Adrenal gland (tissue), 12 donors: Measurements from ENCODE around the gene MAGI2. TPM values are rescaled to one million over a fixed set of nuclear protein-coding genes. Genes with fewer than 3 reads are reported as not detected.

Experiments used
- DNase-seq, 7 donors: peaks; one replicate each; pipeline ENCODE4 v3.0.0-alpha.2; 2019 to 2020
- H3K27ac ChIP-seq, 5 donors: fragments of 200-600 bp; sonication (generic) in 4 of 5; 1 replicate in 3 of 5; 2 replicates in 2 of 5; pipeline versions ENCODE4 v1.5.1 to v1.8.0; 2016 to 2020; ENCODE audit warnings: mild to moderate bottlenecking in 1 of 5
- H3K27me3 ChIP-seq: fragments of 200-600 bp; 2 replicates; pipeline ENCODE4 v1.8.0; 2021
- H3K36me3 ChIP-seq, 2 donors: fragments of 200-600 bp; replicated peaks in 1 of 2; 1 replicate in 1 of 2; 2 replicates in 1 of 2; pipeline versions ENCODE4 v1.5.1 to v1.8.0; 2018 to 2022
- H3K4me1 ChIP-seq, 2 donors: fragments of 200-600 bp; replicated peaks in 1 of 2; 1 replicate in 1 of 2; 2 replicates in 1 of 2; pipeline versions ENCODE4 v1.5.1 to v1.8.0; 2018 to 2021
- H3K4me3 ChIP-seq, 4 donors: fragments of 200-600 bp; sonication (generic) in 3 of 4; one replicate each; pipeline ENCODE4 v1.5.1; 2016 to 2018
- H3K9me3 ChIP-seq, 3 donors: fragments of 200-600 bp; sonication (generic) in 1 of 3; replicated peaks in 1 of 3; 1 replicate in 2 of 3; 2 replicates in 1 of 3; pipeline versions ENCODE4 v1.5.1 to v1.8.0; 2016 to 2021
- CTCF ChIP-seq, 6 experiments: fragments of 450-650 bp in 4 of 6; fragments of 200-600 bp in 2 of 6; sonication (generic) in 1 of 6; IDR thresholded peaks; 1 replicate in 5 of 6; 2 replicates in 1 of 6; pipeline versions ENCODE4 v1.5.1 to v1.8.0; 2016 to 2021; ENCODE audit warnings: antibody characterized with exemption in 6 of 6, mild to moderate bottlenecking in 2 of 6, moderate library complexity in 1 of 6
- POLR2A ChIP-seq, 2 donors: fragments of 450-650 bp; IDR thresholded peaks; one replicate each; pipeline ENCODE4 v1.6.1; 2017; ENCODE audit warnings: antibody characterized with exemption in 2 of 2, mild to moderate bottlenecking in 2 of 2, moderate library complexity in 1 of 2
- WGBS, 4 donors: extraction: QIAGEN DNeasy Blood & Tissue Kit in 2 of 4; methylation state at CpG; one replicate each; pipeline versions ENCODE4 v1.1.5 to v1.1.7; 2013 to 2017; 5-methylcytosine and 5-hydroxymethylcytosine counted together
- intact Hi-C, 2 donors: fragments of 100-400 bp; cut with DNase I; formaldehyde crosslinking; loops; one replicate each; pipeline versions ENCODE4 v1.14.1 to v1.15.0; 2022 to 2023
- polyA plus RNA-seq, 3 donors: library from polyadenylated mRNA; stranded (reverse); fragments of 200-250 nt in 2 of 3; fragments of 350-450 nt in 1 of 3; fragmentation: Illumina TruSeq in 1 of 3; extraction: RNeasy Lipid Tissue Mini Kit (QIAGEN cat#74804) in 1 of 3; gene quantifications; one replicate each; pipeline ENCODE4 v1.2.3, GENCODE V29; 2013 to 2014
- total RNA-seq, 9 donors: library from RNA; depleted of rRNA in 4 of 9; stranded (reverse); fragments of >200 nt in 4 of 9; fragments of 120-200 nt in 1 of 9; fragmentation: NEBNext Ultra II Directional in 1 of 9; extraction: Animal tissue kit (Norgen Biotek cat#: 25700) in 1 of 9; gene quantifications; one replicate each; pipeline versions ENCODE4 v1.1.0 to v1.2.4, GENCODE V29; 2013 to 2023
- donor health status: healthy with polysubstance abuse.
- donor health status: Bipolar disorder and iron deficiency.
- donor health status: DM: yes; HTN: yes; CAD: no.
- donor health status: DM: no; HTN: no; CAD: no.
- donor health status: DM: no; HTN: no; CAD: no.
- donor health status: DM: yes; HTN: yes; CAD: no.

The MAGI2 gene
- total and polyA plus RNA-seq, 12 donors: 3.2 to 37.1 (median 17.1) TPM

- WGBS, 4 donors: 83 to 86% (median 84%) methylated on average over 10 of the region's 10 CpGs
- intact Hi-C loops: no loop called here
- TF ChIP-seq CTCF (IDR thresholded peaks at IDR 0.05): no peak
- no peak for TF ChIP-seq POLR2A (IDR thresholded peaks at IDR 0.05)
These were observed 736.6 kb downstream of the MAGI2 start for GRCh38 chr7:78716876-78717275.

GRCh38 chr7:78714356-78714755 is 739.1 kb downstream of the MAGI2 start:
- TF ChIP-seq POLR2A (IDR thresholded peaks at IDR 0.05) (no peak), CTCF (IDR thresholded peaks at IDR 0.05) (no peak)
- H3K4me1 ChIP-seq: no peaks in the 10 kb centered on the region
- intact Hi-C loops: no loop called here
- 76 to 84% (median 79%) methylated on average over 4 of the region's 4 CpGs for WGBS, 4 donors
- H3K27me3 ChIP-seq: no peaks in the 10 kb centered on the region
- H3K36me3 ChIP-seq: no peaks in the 10 kb centered on the region
- no peaks in the 10 kb centered on the region for H3K9me3 ChIP-seq
- no peak for DNase-seq
- H3K27ac ChIP-seq: no peak overlapping the region
- no peak overlapping the region for H3K4me3 ChIP-seq

More at GRCh38 chr7:78716876-78717275, 736.6 kb downstream of the MAGI2 start:
- H3K36me3 ChIP-seq: no peaks in the 10 kb centered on the region
- no peaks in the 10 kb centered on the region for H3K27me3 ChIP-seq
- no peaks in the 10 kb centered on the region for H3K9me3 ChIP-seq
- DNase-seq: no peak
- no peak overlapping the region for H3K4me3 ChIP-seq
- H3K4me1 ChIP-seq: no peaks in the 10 kb centered on the region
- H3K27ac ChIP-seq: no peak overlapping the region

- intact Hi-C loops: no loop called here
- H3K27me3 ChIP-seq: no peaks in the 10 kb centered on the region
- H3K9me3 ChIP-seq: no peaks in the 10 kb centered on the region
- no peak for TF ChIP-seq POLR2A (IDR thresholded peaks at IDR 0.05)
- no peak for TF ChIP-seq CTCF (IDR thresholded peaks at IDR 0.05)
- no peak overlapping the region for H3K27ac ChIP-seq
- no peak overlapping the region for H3K4me3 ChIP-seq
- H3K36me3 ChIP-seq: no peaks in the 10 kb centered on the region
- DNase-seq: no peak
- 89 to 94% (median 92%) methylated on average over 3 of the region's 3 CpGs for WGBS, 4 donors
- H3K4me1 ChIP-seq: no peaks in the 10 kb centered on the region
These were observed 741.4 kb downstream of the MAGI2 start for GRCh38 chr7:78712111-78712510.

GRCh38 chr7:78709658-78710057 is 743.8 kb downstream of the MAGI2 start:
- no peak for TF ChIP-seq POLR2A (IDR thresholded peaks at IDR 0.05)
- no peak for TF ChIP-seq CTCF (IDR thresholded peaks at IDR 0.05)
- 89 to 100% (median 96%) methylated on average over 1 of the region's 1 CpG for WGBS, 4 donors
- Histone ChIP-seq H3K27ac (no peak overlapping the region), H3K36me3 (no peaks in the 10 kb centered on the region), H3K4me1 (no peaks in the 10 kb centered on the region), H3K4me3 (no peak overlapping the region), H3K27me3 (no peaks in the 10 kb centered on the region), H3K9me3 (no peaks in the 10 kb centered on the region)
- DNase-seq: no peak
- intact Hi-C loops: no loop called here
